HG02981 (cell line): ENCODE measurements around the gene CABP4.
A peak's percentile ranks its signal among the peaks of the same experiment; 100 is the strongest.

ENCODE experiments used
- ATAC-seq: cut with Tn5 transposase; IDR thresholded peaks from one replicate; pipeline ENCODE4 v1.9.1; 2021; ENCODE audit warnings: mild to moderate bottlenecking, moderate library complexity; ENCODE audit not compliant: unreplicated experiment

CABP4 gene

DNA sequence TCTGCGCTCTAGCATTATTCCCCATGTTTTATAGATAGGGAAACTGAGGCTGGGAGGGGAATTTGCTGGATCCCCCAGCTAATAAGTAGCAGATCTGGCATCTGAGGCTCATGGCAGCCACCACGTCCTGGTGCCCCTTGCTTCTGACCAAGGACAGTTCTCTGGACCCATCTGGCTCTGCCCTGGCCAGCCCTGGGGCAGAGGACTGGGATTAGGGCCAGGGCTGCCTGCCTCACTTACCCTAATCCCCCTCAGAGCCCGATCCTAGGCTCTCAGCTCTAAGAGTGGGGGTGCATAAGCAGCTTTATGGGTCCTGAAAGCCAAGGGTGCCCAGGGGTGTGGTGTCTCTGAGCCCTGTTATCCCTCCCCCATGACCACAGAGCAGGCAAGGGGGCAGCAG, at the start of gene CABP4:
Gene CABP4 (plus strand): TSS at position 301 of the 400 bp plus-strand sequence. CDS start 70 bp downstream, at position 371.
- no peak for ATAC-seq

DNA sequence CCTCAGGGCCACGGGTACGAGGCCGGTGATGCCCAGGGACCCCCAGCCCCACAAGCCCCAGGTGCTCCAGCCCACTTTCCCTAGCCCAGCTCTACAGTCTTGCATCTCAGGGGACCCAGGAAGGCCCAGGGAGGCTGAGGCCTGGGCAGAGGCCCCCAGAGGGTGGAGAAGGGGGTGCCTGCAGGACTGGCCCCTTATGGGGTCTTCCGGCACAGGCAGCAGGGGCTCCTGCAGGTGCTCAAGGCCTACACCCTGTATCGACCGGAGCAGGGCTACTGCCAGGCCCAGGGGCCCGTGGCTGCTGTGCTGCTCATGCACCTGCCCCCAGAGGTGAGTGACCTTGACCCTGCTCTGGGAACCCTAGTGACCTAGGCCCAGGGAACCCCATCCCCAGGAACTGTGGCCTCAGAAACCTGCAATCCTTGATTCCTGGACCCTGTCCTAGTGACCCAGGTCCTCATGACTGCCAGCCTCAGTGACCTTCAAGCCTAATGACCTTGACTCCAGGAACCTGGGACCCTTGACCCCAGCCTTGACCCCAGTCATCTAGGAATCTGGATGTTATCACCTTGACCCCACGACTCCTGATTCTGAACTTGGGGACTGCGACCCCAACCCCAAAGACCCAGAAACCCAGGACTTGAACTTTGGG, 49.3 kb upstream of the CABP4 start:
- ATAC-seq = no peak

GRCh38 chr11:67406420-67406968, 48.7 kb upstream of the CABP4 start:
- no peak for ATAC-seq

DNA sequence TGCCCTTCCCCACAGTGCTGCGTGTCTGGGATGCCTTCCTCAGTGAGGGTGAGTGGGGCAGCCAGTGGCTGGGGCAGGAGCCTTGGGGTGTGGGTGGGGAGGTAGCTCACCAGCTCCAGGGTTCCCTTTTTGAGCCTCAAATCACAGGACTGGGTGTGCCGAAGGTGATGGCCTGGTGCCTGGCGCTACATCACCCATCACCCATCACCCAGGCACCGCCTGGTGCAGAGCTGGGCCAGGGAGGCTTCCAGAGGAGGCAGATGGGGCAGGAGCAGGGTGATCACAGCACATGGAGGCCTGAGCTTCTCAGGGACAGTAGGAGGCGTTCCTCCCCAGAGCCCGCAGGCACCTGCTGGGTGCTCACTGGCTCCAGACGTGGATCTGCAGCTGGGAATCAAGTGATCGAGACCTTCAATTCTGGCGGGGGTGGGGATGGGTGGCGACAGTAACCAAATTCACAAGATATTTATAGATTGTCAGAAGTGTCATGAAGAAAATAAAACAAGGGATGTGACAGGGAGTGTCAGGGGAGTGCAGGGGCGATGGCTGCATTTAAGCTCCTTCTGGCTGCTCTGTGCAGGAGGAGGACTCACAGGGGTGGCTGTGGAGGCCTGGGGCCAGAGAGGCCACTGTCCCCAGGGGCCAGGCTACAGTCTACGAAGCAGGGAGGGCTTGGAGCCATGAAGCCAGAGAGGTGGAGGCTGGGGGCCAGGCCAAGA, 48.0 kb upstream of the CABP4 start:
- no peak for ATAC-seq

DNA sequence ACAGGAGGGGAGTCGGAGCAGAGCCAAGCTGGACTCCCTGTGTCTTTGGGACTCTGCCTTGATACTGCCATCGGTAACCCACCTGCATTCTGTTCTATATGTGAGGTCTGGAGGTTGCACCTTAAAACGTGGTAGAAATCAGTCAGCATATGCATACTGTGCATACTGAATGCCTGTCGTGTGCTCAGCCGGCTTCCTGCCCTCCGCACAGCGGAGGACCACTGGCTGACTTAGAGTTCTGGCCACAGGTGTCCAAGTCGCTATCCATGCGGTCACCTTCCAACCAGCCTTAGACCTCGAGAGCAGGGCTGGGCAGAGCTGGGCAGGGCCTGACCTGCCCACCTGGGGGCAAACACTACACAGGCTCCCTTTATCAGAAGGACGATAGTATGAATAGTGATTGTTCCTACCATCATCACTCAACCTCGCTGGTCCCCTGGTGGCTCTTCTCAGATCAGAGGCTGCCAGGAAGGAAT, 47.4 kb upstream of the CABP4 start:
- ATAC-seq = no peak

- ATAC-seq = no peak
These were observed 46.5 kb upstream of the CABP4 start for GRCh38 chr11:67408437-67409200.

- ATAC-seq = peak; percentile 46
These were observed 45.9 kb upstream of the CABP4 start for GRCh38 chr11:67409261-67409666.

DNA sequence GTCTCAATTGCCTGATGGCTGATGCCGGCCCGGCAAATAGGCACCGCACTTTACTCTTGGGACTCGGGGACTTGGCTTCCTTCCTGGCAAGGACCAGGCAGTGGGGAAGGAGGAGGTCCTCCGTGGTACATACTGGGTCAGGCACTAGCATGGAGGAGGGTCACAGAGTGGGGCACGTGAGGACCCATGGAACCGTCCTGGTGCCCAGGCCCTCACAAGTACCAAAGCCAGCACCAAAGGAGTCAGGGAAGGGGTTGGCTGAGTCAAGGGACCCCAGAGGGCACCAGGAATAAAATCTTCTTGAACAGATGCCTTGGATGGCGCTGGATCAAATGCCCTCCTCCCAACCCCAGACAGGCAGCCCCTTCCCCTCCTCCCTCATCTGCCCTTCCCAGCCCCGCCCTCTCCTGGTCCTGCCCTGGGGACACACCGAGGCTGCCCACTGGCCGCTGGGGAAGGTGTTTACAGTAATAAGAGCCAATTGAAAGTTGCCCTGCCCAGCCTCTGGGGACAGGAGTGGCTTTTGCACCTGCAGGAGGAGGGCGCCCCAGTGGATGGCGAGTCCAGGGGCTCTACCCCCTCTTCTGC, 45.3 kb upstream of the CABP4 start:
- ATAC-seq = no peak

DNA sequence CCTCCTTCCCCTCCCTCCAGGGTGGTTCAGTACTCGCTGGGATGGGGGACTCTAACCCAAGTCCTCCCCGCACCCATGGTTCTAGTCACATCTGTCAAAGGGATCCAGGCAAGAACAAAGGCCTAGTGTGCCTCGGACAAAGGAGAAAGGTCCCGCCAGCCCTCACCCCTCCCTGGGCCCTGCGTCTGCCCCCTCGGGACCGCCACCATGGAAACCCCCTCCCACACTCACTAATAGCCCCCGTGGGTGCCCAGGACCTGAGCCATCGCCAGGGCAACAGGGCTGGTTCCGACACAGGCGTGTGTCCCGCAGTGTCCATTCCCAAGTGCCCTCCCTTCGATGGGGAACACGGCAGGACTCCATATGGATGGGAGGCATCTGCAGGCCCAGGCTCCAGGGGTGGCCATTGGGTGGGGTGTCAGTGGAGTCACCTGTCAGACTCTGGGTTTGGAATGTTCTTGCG, 44.8 kb upstream of the CABP4 start:
- ATAC-seq = no peak

- ATAC-seq = no peak
These were observed 44.0 kb upstream of the CABP4 start for GRCh38 chr11:67410984-67411784.

DNA sequence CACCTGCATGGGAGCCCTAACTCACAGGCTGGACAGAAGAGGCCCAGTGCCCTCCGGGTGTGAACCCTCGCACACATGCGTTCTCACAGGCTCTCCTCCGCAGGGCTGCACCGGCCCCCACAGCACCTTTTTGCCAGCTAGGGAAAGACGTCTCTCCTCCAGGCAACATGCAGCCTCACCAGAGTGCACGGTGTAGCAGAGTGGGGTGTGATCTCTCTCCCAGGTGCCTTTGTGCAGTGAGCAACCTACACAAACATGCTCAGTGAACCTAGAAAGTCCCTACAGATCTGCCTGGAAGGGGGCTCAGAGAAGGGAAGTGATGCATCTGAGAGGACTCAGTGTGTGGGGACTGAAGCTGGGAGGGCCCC, 43.4 kb upstream of the CABP4 start:
- ATAC-seq = no peak

DNA sequence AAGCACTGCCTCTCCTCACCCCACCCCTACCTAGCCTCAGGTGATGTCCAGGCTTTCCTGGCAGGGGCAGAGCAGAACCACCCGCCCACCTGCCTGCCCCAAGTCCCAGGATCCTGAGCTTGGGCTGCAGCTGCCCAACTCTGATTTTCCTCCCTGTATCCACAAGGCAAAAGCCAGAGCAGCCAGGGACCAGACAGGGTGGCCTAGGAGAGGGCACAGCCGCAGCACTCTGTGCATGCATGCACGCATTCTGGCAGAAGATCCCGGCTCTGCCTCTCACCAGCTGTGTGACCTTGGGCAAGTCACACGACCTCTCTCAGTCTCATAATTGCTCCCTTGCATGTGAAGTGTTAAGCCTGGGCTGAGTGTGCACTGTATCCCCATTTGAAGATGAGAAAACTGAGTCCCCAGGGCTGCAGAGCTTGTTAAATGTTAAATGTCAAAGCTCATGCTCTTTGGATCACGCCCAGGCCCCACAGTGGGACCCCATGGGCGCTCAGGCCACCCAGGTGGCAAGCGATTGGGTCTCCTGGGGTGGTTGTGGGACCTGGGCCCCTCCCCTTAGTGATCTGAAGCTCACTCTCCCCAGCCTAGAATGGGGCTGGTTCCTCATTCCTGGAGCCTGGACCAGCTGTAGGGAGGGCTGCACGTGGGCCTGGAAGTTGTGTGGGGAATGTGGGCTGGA, 42.5 kb upstream of the CABP4 start:
- ATAC-seq = no peak

DNA sequence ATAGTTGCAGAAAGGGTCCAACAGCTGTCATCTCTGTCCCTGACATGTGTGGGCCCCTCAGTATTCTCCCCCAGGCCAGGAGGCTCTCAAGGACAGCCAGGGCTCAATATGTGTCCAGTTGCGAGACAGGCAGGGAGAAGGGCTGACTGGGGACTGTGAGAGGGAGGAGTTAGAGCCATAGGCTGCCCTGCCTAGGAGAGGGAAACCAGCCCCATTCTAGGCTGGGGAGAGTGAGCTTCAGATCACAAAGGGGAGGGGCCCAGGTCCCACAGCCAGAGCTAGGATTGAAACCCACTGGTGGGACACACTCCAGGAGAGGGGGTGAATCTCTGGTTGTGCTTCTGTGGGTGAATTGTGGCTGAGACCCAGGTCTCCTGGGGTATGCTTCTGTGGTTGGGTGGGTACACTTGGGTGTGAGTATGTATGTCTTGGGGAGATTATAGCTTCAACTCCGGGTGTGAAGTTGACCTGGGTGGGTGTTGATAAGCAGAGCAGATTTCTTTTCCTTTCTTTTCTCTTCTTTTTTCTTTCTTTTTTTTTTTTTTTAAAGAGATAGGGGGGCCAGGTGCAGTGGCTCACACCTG, 41.8 kb upstream of the CABP4 start:
- ATAC-seq = no peak

GRCh38 chr11:67415501-67416304, 39.5 kb upstream of the CABP4 start, which contains the start of gene CARNS1:
CARNS1 (plus strand) TSS chr11:67415678; CDS start chr11:67416200, 522 bp downstream.
- ATAC-seq = no peak

DNA sequence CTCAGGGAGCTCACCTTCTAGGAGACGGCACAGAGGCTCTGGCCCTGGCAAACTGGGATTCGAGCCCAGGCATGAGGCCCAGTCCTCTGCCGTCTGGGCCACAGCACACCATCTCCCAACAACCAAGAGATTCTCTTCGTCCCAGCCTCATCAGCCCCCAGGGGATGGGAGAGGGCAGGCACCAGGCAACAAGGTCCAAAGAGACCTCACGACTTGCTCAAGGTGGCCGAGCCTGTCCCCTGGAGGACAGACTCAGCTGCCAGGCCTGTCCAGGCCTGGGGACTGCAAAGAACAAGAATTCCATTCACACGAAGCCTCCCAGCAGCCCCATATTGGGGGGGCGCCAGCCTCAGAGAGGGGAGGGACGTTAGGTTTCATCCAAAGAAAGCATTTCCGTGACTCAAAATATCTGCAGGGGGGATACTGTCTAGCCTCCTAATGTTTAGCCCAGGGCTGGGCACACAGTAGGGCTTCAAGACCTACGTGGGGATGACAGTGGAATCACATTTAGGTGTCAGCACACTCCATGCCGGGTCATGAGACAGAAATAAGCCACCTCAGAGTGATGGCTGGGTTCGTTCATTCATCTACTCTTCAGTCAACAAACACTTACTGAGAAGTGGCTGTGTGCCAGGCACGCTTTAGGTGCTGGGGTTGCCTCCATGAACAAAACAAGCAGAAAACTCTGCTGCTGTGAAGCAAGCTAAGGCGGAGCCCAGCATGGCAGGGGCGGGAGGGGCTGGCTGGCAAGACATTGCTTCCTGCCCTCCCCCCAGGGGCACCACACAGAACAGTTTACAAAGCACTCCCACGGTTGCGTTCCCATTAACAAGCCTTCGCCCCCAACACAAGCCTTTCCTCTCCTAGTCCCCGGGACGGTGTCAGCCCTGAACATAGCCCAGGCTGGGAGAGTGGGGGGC, 38.5 kb upstream of the CABP4 start:
- no peak for ATAC-seq

- ATAC-seq = no peak
These were observed 37.7 kb upstream of the CABP4 start for GRCh38 chr11:67417425-67417824.
